Ascending aorta (tissue), 2 donors: Measurements from ENCODE around the gene AKAP13. TPM values are rescaled to one million over a fixed set of nuclear protein-coding genes. Genes with fewer than 3 reads are reported as not detected.

Experiments used
- DNase-seq, 2 donors: peaks; one replicate each; pipeline ENCODE4 v3.0.0-alpha.2; 2019; ENCODE audit warnings: low spot score in 2 of 2
- H3K27ac ChIP-seq, 2 donors: fragments of 200-600 bp; sonication (generic); one replicate each; pipeline ENCODE4 v1.5.1; 2016 to 2017; ENCODE audit warnings: mild to moderate bottlenecking in 1 of 2
- H3K27me3 ChIP-seq: fragments of 200-600 bp; sonication (generic); one replicate; pipeline ENCODE4 v1.5.1; 2017
- H3K36me3 ChIP-seq, 2 donors: fragments of 200-600 bp; sonication (generic); one replicate each; pipeline ENCODE4 v1.5.1; 2016
- H3K4me1 ChIP-seq, 2 donors: fragments of 200-600 bp; sonication (generic); one replicate each; pipeline ENCODE4 v1.5.1; 2016 to 2017; ENCODE audit warnings: mild to moderate bottlenecking in 1 of 2
- H3K4me3 ChIP-seq, 2 donors: fragments of 200-600 bp; sonication (generic); one replicate each; pipeline ENCODE4 v1.5.1; 2016 to 2017; ENCODE audit warnings: mild to moderate bottlenecking in 1 of 2
- H3K9me3 ChIP-seq, 2 donors: fragments of 200-600 bp; sonication (generic); one replicate each; pipeline ENCODE4 v1.5.1; 2016
- CTCF ChIP-seq, 3 experiments: fragments of 200-600 bp in 2 of 3; fragments of 450-650 bp in 1 of 3; sonication (generic) in 2 of 3; IDR thresholded peaks; one replicate each; pipeline ENCODE4 v1.5.1; 2016 to 2019; ENCODE audit warnings: antibody characterized with exemption in 3 of 3, mild to moderate bottlenecking in 1 of 3, moderate library complexity in 1 of 3
- intact Hi-C: fragments of 100-400 bp; cut with DNase I; formaldehyde crosslinking; loops from one replicate; pipeline ENCODE4 v1.15.1; 2023
- total RNA-seq: library from RNA; depleted of rRNA; stranded (reverse); fragments of >200 nt; gene quantifications from one replicate; pipeline ENCODE4 v1.1.0, GENCODE V29; 2016

AKAP13 gene
- total RNA-seq, 1 donor from 2014 or later = 74.3 TPM

- H3K36me3 ChIP-seq = no peaks in the 10 kb centered on the region
- no peak overlapping the region for H3K4me3 ChIP-seq
- TF ChIP-seq CTCF (IDR thresholded peaks at IDR 0.05) = no peak
- H3K27ac ChIP-seq = no peak overlapping the region
- intact Hi-C loops = no loop called here
- H3K4me1 ChIP-seq = peaks cover 0 to 9% of the 10 kb centered on the region in 2 donors
- no peaks in the 10 kb centered on the region for H3K27me3 ChIP-seq
- no peaks in the 10 kb centered on the region for H3K9me3 ChIP-seq
- DNase-seq = no peak
These were observed 62.6 kb downstream of the AKAP13 start for GRCh38 chr15:85443046-85443445.

GRCh38 chr15:85443593-85444087 is 63.2 kb downstream of the AKAP13 start:
- Histone ChIP-seq H3K27ac (no peak overlapping the region), H3K9me3 (no peaks in the 10 kb centered on the region), H3K27me3 (no peaks in the 10 kb centered on the region), H3K4me1 (peaks cover 0 to 9% of the 10 kb centered on the region in 2 donors), H3K4me3 (no peak overlapping the region), H3K36me3 (no peaks in the 10 kb centered on the region)
- no peak for DNase-seq
- intact Hi-C loops = no loop called here
- TF ChIP-seq CTCF (IDR thresholded peaks at IDR 0.05) = no peak

GRCh38 chr15:85444122-85444745 is 63.8 kb downstream of the AKAP13 start:
- intact Hi-C loops = no loop called here

GRCh38 chr15:85445361-85445760 is 65.0 kb downstream of the AKAP13 start:
- Histone ChIP-seq H3K9me3 (peaks cover 2 to 13% of the 10 kb centered on the region in 2 donors), H3K27me3 (no peaks in the 10 kb centered on the region), H3K27ac (no peak overlapping the region), H3K4me3 (no peak overlapping the region), H3K4me1 (peaks cover 0 to 9% of the 10 kb centered on the region in 2 donors), H3K36me3 (no peaks in the 10 kb centered on the region)
- intact Hi-C loops = no loop called here
- no peak for TF ChIP-seq CTCF (IDR thresholded peaks at IDR 0.05)
- no peak for DNase-seq

More at GRCh38 chr15:85444122-85444745, 63.8 kb downstream of the AKAP13 start:
- H3K4me3 ChIP-seq = no peak overlapping the region
- H3K27me3 ChIP-seq = no peaks in the 10 kb centered on the region
- H3K4me1 ChIP-seq = peaks cover 0 to 9% of the 10 kb centered on the region in 2 donors
- TF ChIP-seq CTCF (IDR thresholded peaks at IDR 0.05) = no peak
- H3K36me3 ChIP-seq = no peaks in the 10 kb centered on the region
- no peak for DNase-seq
- peaks cover 0 to 2% of the 10 kb centered on the region in 2 donors for H3K9me3 ChIP-seq
- H3K27ac ChIP-seq = no peak overlapping the region

GRCh38 chr15:85451099-85451700 is 70.8 kb downstream of the AKAP13 start:
- H3K9me3 ChIP-seq = peaks cover 8 to 28% of the 10 kb centered on the region in 2 donors
- no peaks in the 10 kb centered on the region for H3K4me1 ChIP-seq
- no peak for DNase-seq
- no peak overlapping the region for H3K27ac ChIP-seq
- no peak for TF ChIP-seq CTCF (IDR thresholded peaks at IDR 0.05)
- no peak overlapping the region for H3K4me3 ChIP-seq
- H3K27me3 ChIP-seq = no peaks in the 10 kb centered on the region
- H3K36me3 ChIP-seq = no peaks in the 10 kb centered on the region
- intact Hi-C loops = no loop called here
